Activated T-cell treated with anti-CD3 and anti-CD28 coated beads, Interleukin-2, amount 50 U/mL, for 48 hours (primary cell): ENCODE data around the gene MEGF9.
A peak's percentile ranks its signal among the peaks of the same experiment; 100 is the strongest.

Experiments used
- DNase-seq, 2 experiments: peaks; one replicate each; pipeline ENCODE4 v3.0.0-alpha.2; 2020

Gene MEGF9

GRCh38 chr9:120619751-120620655, 94.3 kb downstream of the MEGF9 start:
- peak; percentile 46 to 62 for DNase-seq

GRCh38 chr9:120616966-120617935, 97.0 kb downstream of the MEGF9 start:
- no peak for DNase-seq

- DNase-seq: no peak
These were observed 102.1 kb downstream of the MEGF9 start for GRCh38 chr9:120612218-120612617.

GRCh38 chr9:120611690-120612068, 102.6 kb downstream of the MEGF9 start:
- no peak for DNase-seq

- no peak for DNase-seq
These were observed 103.1 kb downstream of the MEGF9 start for GRCh38 chr9:120610975-120611689.

GRCh38 chr9:120609636-120610035, 104.6 kb downstream of the MEGF9 start:
- DNase-seq: no peak

- no peak for DNase-seq
These were observed 105.8 kb downstream of the MEGF9 start for GRCh38 chr9:120608421-120608820.

- no peak for DNase-seq
These were observed 110.7 kb downstream of the MEGF9 start for GRCh38 chr9:120603591-120603990.

GRCh38 chr9:120603010-120603409, 111.3 kb downstream of the MEGF9 start:
- DNase-seq: no peak

- no peak for DNase-seq
These were observed 120.4 kb downstream of the MEGF9 start for GRCh38 chr9:120593955-120594277.

- no peak for DNase-seq
These were observed 120.9 kb downstream of the MEGF9 start for GRCh38 chr9:120593250-120593954.

GRCh38 chr9:120592210-120592609, 122.1 kb downstream of the MEGF9 start:
- DNase-seq: no peak

- no peak for DNase-seq
These were observed 126.9 kb downstream of the MEGF9 start for GRCh38 chr9:120587328-120587727.

- no peak for DNase-seq
These were observed 130.3 kb downstream of the MEGF9 start for GRCh38 chr9:120583958-120584369.

GRCh38 chr9:120580051-120580896, 134.0 kb downstream of the MEGF9 start, which contains the start of gene CDK5RAP2:
Gene CDK5RAP2 (minus strand): TSS chr9:120580167. CDS start chr9:120579978, 189 bp downstream.
- DNase-seq: peak; percentile 91 to 94

- no peak for DNase-seq
These were observed 134.9 kb downstream of the MEGF9 start for GRCh38 chr9:120579139-120580050.

- DNase-seq: no peak
These were observed 139.8 kb downstream of the MEGF9 start for GRCh38 chr9:120574473-120574872.

- no peak for DNase-seq
These were observed 141.8 kb downstream of the MEGF9 start for GRCh38 chr9:120572472-120572871.

GRCh38 chr9:120571443-120572257, 142.6 kb downstream of the MEGF9 start:
- no peak for DNase-seq
